ENCODE results near the gene KLHL29. TPM values are rescaled to one million over a fixed set of nuclear protein-coding genes. Genes with fewer than 3 reads are reported as not detected.

The KLHL29 gene
- total and polyA plus RNA-seq, 2 of the 13 experiments (the other 11 are each of a cell fraction or from before 2014, with no cell fraction given): 0.01 TPM; not detected in 1

DNA sequence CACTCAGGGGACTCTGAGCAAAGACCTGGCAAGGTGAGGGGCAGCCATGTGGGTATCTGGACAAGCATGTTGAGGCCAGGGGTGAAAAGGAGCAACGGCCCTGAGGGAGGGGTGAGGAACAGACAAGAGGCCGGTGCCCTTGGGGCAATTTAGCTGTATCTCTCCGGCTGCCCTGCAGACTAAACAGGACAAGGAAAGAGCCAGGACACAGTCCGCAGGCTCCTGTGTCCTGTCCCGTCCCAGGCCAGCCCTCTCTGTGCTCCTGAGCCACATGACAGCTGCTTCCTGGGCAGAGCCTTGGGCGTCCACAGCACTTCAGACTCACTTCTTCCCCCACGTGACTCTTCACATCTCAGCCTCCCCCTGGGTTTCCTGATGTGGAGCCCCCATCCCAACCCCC, 206.1 kb downstream of the KLHL29 start:
- ATAC-seq (no peak), DNase-seq (ENCODE audit: low spot score) (no peak), FAIRE-seq (no peak)
- Histone ChIP-seq H3K79me2 (ENCODE audit: insufficient read depth, low read length) (no peaks in the 10 kb centered on the region), H3K27me3 (ENCODE audit: control insufficient read depth in 1 of 2, insufficient read depth in 2 of 2, low read length in 2 of 2) (peaks cover 7 to 79% of the 10 kb centered on the region in 2 experiments), H3K9ac (ENCODE audit: insufficient read depth, low read depth, low read length) (no peak overlapping the region), H3K4me1 (ENCODE audit: insufficient read depth, low read length) (no peaks in the 10 kb centered on the region), H3K4me2 (ENCODE audit: low read depth, low read length) (no peak overlapping the region), H2AFZ (ENCODE audit: low read length) (no peak overlapping the region), H3K27ac (ENCODE audit: extremely low read length, insufficient read depth, low read length) (no peak overlapping the region), H3K9me3 (ENCODE audit: low read length) (no peaks in the 10 kb centered on the region), H3K4me3 (replicated peaks in 1 of 3; ENCODE audit: insufficient read depth in 1 of 3, low read depth in 2 of 3, low read length in 3 of 3) (no peak overlapping the region), H3K36me3 (replicated peaks in 1 of 2; ENCODE audit: control insufficient read depth in 1 of 2, insufficient read depth in 2 of 2, low read length in 2 of 2) (no peaks in the 10 kb centered on the region), H4K20me1 (ENCODE audit: insufficient read depth, low read length) (no peaks in the 10 kb centered on the region)
- intact Hi-C loops (cut with micrococcal nuclease; ENCODE audit: unreplicated experiment): no loop called here
- 23% methylated on average over 6 of the region's 7 CpGs for WGBS (ENCODE audit: low lambda C conversion rate)
- TF ChIP-seq ZNF768 (CRISPR knock-in tag; IDR thresholded peaks at IDR 0.05): no peak
- TF ChIP-seq, protein P1, sequence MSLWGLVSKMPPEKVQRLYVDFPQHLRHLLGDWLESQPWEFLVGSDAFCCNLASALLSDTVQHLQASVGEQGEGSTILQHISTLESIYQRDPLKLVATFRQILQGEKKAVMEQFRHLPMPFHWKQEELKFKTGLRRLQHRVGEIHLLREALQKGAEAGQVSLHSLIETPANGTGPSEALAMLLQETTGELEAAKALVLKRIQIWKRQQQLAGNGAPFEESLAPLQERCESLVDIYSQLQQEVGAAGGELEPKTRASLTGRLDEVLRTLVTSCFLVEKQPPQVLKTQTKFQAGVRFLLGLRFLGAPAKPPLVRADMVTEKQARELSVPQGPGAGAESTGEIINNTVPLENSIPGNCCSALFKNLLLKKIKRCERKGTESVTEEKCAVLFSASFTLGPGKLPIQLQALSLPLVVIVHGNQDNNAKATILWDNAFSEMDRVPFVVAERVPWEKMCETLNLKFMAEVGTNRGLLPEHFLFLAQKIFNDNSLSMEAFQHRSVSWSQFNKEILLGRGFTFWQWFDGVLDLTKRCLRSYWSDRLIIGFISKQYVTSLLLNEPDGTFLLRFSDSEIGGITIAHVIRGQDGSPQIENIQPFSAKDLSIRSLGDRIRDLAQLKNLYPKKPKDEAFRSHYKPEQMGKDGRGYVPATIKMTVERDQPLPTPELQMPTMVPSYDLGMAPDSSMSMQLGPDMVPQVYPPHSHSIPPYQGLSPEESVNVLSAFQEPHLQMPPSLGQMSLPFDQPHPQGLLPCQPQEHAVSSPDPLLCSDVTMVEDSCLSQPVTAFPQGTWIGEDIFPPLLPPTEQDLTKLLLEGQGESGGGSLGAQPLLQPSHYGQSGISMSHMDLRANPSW (CRISPR knock-in tag; IDR thresholded peaks at IDR 0.05; ENCODE audit: borderline replicate concordance): no peak
- no peak for TF ChIP-seq ZBTB42 (CRISPR knock-in tag; IDR thresholded peaks at IDR 0.05)
- TF ChIP-seq, protein P2, sequence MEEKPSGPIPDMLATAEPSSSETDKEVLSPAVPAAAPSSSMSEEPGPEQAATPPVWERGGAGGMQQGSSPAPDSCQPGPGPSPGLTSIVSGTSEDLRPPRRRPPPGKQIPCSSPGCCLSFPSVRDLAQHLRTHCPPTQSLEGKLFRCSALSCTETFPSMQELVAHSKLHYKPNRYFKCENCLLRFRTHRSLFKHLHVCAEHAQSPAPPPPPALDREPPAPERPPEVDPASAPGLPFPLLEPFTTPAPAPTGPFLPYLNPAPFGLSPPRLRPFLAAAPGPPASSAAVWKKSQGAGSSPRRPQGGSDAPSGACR (CRISPR knock-in tag; IDR thresholded peaks at IDR 0.05): no peak
- TF ChIP-seq, protein P3, sequence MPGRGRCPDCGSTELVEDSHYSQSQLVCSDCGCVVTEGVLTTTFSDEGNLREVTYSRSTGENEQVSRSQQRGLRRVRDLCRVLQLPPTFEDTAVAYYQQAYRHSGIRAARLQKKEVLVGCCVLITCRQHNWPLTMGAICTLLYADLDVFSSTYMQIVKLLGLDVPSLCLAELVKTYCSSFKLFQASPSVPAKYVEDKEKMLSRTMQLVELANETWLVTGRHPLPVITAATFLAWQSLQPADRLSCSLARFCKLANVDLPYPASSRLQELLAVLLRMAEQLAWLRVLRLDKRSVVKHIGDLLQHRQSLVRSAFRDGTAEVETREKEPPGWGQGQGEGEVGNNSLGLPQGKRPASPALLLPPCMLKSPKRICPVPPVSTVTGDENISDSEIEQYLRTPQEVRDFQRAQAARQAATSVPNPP (CRISPR knock-in tag; IDR thresholded peaks at IDR 0.05): no peak
- no peak for TF ChIP-seq ZNF619 (CRISPR knock-in tag; IDR thresholded peaks at IDR 0.05)
- no peak for TF ChIP-seq YEATS2 (CRISPR knock-in tag; IDR thresholded peaks at IDR 0.05; ENCODE audit: borderline replicate concordance)
- ChIA-PET CTCF (ENCODE audit: low intra/inter-chr PET ratio, low total read pairs) (no interaction called here), POLR2A (no interaction called here)
- in situ Hi-C loops (cut with HindIII; ENCODE audit: extremely low pct_ligation_motif_present, low pct_unique_long_range_greater_than_20kb): no loop called here
- no TSS peak for BruUV-seq (replicated peaks)

Data from HepG2 (cell line).